Activated T-helper 1 cell treated with Interleukin-2 at 50 U/mL for 16 hours (primary cell): ENCODE results near the gene SSU72.
"Not testable (repeated sequence)": the region's sequence is repeated elsewhere in the genome, so short reads cannot be mapped to it uniquely, and the experiment has no call there.

Experiments
- DNase-seq: peaks from one replicate; pipeline ENCODE4 v3.0.0-alpha.2; 2020; ENCODE audit warnings: low read depth

Gene SSU72

GRCh38 chr1:1527092-1527816, 47.4 kb downstream of the SSU72 start:
- no peak for DNase-seq

- DNase-seq: not testable (repeated sequence)
Measured at GRCh38 chr1:1526476-1526875, 48.2 kb downstream of the SSU72 start.

GRCh38 chr1:1524750-1525383, 49.8 kb downstream of the SSU72 start:
- DNase-seq: not testable (repeated sequence)

- DNase-seq: not testable (repeated sequence)
Measured at GRCh38 chr1:1523651-1524050, 51.0 kb downstream of the SSU72 start.

GRCh38 chr1:1523226-1523625, 51.4 kb downstream of the SSU72 start:
- DNase-seq: not testable (repeated sequence)

GRCh38 chr1:1522536-1522935, 52.1 kb downstream of the SSU72 start:
- not testable (repeated sequence) for DNase-seq

- DNase-seq: no peak
Measured at GRCh38 chr1:1521331-1521730, 53.3 kb downstream of the SSU72 start.

- DNase-seq: not testable (repeated sequence)
Measured at GRCh38 chr1:1519805-1520505, 54.7 kb downstream of the SSU72 start.

GRCh38 chr1:1518621-1519007, 56.0 kb downstream of the SSU72 start:
- not testable (repeated sequence) for DNase-seq

- DNase-seq: no peak
Measured at GRCh38 chr1:1517973-1518620, 56.6 kb downstream of the SSU72 start.

- not testable (repeated sequence) for DNase-seq
Measured at GRCh38 chr1:1516923-1517322, 57.7 kb downstream of the SSU72 start.

- not testable (repeated sequence) for DNase-seq
Measured at GRCh38 chr1:1514376-1514775, 60.3 kb downstream of the SSU72 start.

GRCh38 chr1:1513675-1514074, 61.0 kb downstream of the SSU72 start:
- DNase-seq: not testable (repeated sequence)

GRCh38 chr1:1512425-1512824, 62.2 kb downstream of the SSU72 start:
- DNase-seq: not testable (repeated sequence)

GRCh38 chr1:1511533-1512285, 63.0 kb downstream of the SSU72 start, which contains the start of gene ATAD3A:
ATAD3A (plus strand) TSS chr1:1512162; CDS start chr1:1512269, 107 bp downstream.
- DNase-seq: peak; percentile 92

- DNase-seq: no peak
Measured at GRCh38 chr1:1510912-1511532, 63.6 kb downstream of the SSU72 start.

- not testable (repeated sequence) for DNase-seq
Measured at GRCh38 chr1:1509465-1509850, 65.2 kb downstream of the SSU72 start.

- not testable (repeated sequence) for DNase-seq
Measured at GRCh38 chr1:1508775-1509464, 65.7 kb downstream of the SSU72 start.

GRCh38 chr1:1507305-1507704, 67.4 kb downstream of the SSU72 start:
- no peak for DNase-seq

- DNase-seq: not testable (repeated sequence)
Measured at GRCh38 chr1:1505801-1506200, 68.9 kb downstream of the SSU72 start.
